ENCODE results near the gene NPHP3. TPM values are rescaled to one million over a fixed set of nuclear protein-coding genes. Genes with fewer than 3 reads are reported as not detected.

Gene NPHP3
- total RNA-seq, 4 donors from 2014 or later, result 34.4 to 74.8 (median 63.9) TPM

DNA sequence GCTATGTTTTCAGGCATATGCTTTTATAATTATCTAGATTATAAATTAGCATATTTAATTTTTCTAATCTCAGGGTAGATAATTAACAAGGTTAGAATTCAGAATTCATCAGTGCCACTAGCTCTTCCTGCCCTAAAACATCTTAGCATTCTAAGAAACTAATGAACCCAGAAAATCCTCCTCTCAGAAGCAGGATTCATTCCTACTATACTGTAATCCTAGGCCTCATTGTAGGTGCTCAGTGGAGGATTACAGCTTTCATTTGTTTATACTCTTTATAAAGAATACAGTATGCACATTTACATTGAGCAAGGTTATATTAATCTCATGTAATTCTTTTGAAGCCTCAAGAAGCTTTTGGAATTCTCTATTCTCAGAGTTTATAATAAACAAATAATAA lies 83.5 kb downstream of the NPHP3 start:
- Histone ChIP-seq H3K4me1 (no peaks in the 10 kb centered on the region), H3K36me3 (peaks cover 5 to 9% of the 10 kb centered on the region in 2 donors), H3K27ac (no peak overlapping the region), H3K9me3 (no peaks in the 10 kb centered on the region), H3K27me3 (no peaks in the 10 kb centered on the region), H3K4me3 (replicated peaks in 1 of 3) (no peak overlapping the region)
- no peak for DNase-seq
- TF ChIP-seq POLR2A (IDR thresholded peaks at IDR 0.05), result no peak
- TF ChIP-seq, protein P1, sequence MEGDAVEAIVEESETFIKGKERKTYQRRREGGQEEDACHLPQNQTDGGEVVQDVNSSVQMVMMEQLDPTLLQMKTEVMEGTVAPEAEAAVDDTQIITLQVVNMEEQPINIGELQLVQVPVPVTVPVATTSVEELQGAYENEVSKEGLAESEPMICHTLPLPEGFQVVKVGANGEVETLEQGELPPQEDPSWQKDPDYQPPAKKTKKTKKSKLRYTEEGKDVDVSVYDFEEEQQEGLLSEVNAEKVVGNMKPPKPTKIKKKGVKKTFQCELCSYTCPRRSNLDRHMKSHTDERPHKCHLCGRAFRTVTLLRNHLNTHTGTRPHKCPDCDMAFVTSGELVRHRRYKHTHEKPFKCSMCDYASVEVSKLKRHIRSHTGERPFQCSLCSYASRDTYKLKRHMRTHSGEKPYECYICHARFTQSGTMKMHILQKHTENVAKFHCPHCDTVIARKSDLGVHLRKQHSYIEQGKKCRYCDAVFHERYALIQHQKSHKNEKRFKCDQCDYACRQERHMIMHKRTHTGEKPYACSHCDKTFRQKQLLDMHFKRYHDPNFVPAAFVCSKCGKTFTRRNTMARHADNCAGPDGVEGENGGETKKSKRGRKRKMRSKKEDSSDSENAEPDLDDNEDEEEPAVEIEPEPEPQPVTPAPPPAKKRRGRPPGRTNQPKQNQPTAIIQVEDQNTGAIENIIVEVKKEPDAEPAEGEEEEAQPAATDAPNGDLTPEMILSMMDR (IDR thresholded peaks at IDR 0.05), result no peak
- intact Hi-C loops (cut with DNase I), result no loop called here

DNA sequence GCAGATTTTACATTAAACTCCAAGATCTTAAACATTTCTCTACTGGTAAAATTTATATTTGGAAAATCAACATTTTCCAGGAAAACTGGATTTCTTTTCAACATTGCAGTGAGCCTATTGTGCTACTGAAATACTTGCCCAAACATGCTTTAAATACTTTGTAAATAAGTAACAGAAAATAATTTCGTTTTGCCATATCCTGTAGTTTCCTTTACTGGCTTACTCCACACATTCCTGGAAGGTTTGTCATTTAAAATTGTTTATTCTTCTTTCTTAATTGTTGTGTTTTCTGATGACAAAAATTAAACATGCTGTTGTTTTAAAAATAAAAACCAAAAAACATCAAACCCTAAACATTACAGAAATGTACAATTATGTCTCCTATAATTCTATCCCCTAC lies 84.6 kb downstream of the NPHP3 start:
- TF ChIP-seq POLR2A (IDR thresholded peaks at IDR 0.05), result no peak
- TF ChIP-seq, protein P1 (IDR thresholded peaks at IDR 0.05), result no peak
- intact Hi-C loops (cut with DNase I), result no loop called here
- Histone ChIP-seq H3K4me3 (replicated peaks in 1 of 3) (no peak overlapping the region), H3K9me3 (no peaks in the 10 kb centered on the region), H3K4me1 (no peaks in the 10 kb centered on the region), H3K27ac (no peak overlapping the region), H3K36me3 (peaks cover 5 to 9% of the 10 kb centered on the region in 2 donors), H3K27me3 (no peaks in the 10 kb centered on the region)
- no peak for DNase-seq
- 74% methylated on average over 1 of the region's 1 CpG for WGBS, 2 donors

DNA sequence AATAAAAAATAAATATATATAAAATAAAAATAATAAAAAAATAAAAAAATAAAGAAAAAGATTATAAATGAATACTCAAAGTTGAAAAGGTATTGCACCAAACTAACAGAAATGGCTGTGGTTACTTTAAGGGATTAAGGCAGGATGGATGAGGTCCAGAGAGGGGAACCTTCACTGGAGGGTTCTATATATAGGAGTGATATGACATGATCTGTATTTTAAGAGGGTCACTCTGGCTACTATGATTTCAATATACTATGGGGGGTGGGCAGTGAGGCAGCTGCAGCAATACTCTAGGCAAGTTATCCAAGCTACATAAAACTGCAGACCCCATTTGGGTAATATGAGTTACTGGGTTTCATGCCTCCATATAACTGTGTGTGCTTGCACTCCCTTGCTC lies 87.2 kb downstream of the NPHP3 start:
- Histone ChIP-seq H3K27ac (no peak overlapping the region), H3K36me3 (peaks cover under 1 to 5% of the 10 kb centered on the region in 2 donors), H3K4me1 (no peaks in the 10 kb centered on the region), H3K4me3 (replicated peaks in 1 of 3) (no peak overlapping the region), H3K27me3 (no peaks in the 10 kb centered on the region), H3K9me3 (no peaks in the 10 kb centered on the region)
- intact Hi-C loops (cut with DNase I), result no loop called here
- TF ChIP-seq POLR2A (IDR thresholded peaks at IDR 0.05), result no peak
- TF ChIP-seq, protein P1 (IDR thresholded peaks at IDR 0.05), result no peak
- DNase-seq, result no peak

Other genes starting within 250 kb of the NPHP3 start
- 1 to 10 TPM in 3 of 4 donors, not detected in 1; 1.8 to 4.6 (median 2.1) TPM for gene ACKR4, start 125.1 kb downstream of the NPHP3 start, total RNA-seq
- gene ACAD11, start 62.6 kb downstream of the NPHP3 start, total RNA-seq, result 10 to 100 TPM; 34.9 to 42.6 (median 42.3) TPM
- 10 to 100 TPM; 56.3 to 74.4 (median 61.5) TPM for gene UBA5, start 62.1 kb downstream of the NPHP3 start, total RNA-seq

Data from thyroid gland (tissue), 4 donors.